ENCODE results near the gene COL5A2. TPM values are rescaled to one million over a fixed set of nuclear protein-coding genes. Genes with fewer than 3 reads are reported as not detected.

Gene COL5A2
- total and polyA plus RNA-seq, 10 of the 15 experiments (the other 5 are each of a cell fraction or from before 2014, with no cell fraction given) = 0.04 to 0.85 (median 0.39) TPM

DNA sequence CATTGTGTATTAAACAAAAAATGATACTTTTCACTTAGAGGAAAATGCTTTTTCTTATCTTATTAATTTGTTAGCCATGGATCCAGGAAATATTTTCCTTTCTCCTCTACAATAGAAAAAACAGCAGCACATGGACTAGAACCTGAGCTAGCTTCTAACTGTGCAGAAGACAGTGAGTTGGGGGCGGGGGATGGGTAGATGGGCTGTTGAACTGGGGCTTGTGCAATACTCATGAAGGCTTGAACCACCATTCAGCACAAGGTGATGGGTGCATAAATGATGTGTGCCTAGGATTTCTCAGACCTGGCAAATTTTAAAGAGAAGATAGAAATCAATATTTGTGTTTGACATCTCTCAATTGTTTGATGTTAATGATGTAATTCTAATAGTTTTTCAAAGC, 42.0 kb downstream of the COL5A2 start:
- RAD21 ChIA-PET (ENCODE audit: unreplicated experiment) = interaction anchor here (1.2 to 1.8 kb wide), 2 partner anchors 150 to 154 kb away, joined by 3 to 4 read pairs; no protein-coding TSS in a partner anchor
- FAIRE-seq = no peak

More for the DNA sequence above, 42.0 kb downstream of the COL5A2 start:
- Histone ChIP-seq H3K9me3 (replicated peaks; ENCODE audit: control insufficient read depth, insufficient read depth, low read length) (no peaks in the 10 kb centered on the region), H3K4me1 (ENCODE audit: control insufficient read depth, insufficient read depth, low read length) (no peaks in the 10 kb centered on the region), H3K4me2 (ENCODE audit: control insufficient read depth, insufficient read depth) (no peak overlapping the region), H4K20me1 (ENCODE audit: control insufficient read depth, insufficient read depth) (no peaks in the 10 kb centered on the region), H3K79me2 (ENCODE audit: control insufficient read depth, insufficient read depth, low read length) (no peaks in the 10 kb centered on the region), H2AFZ (ENCODE audit: control insufficient read depth, low read depth, low read length) (no peak overlapping the region), H3K27me3 (replicated peaks in 1 of 2; ENCODE audit: control insufficient read depth in 2 of 2, insufficient read depth in 2 of 2, low read length in 1 of 2) (no peaks in the 10 kb centered on the region), H3K9ac (ENCODE audit: control insufficient read depth, insufficient read depth, low read length) (no peak overlapping the region), H3K36me3 (ENCODE audit: control insufficient read depth in 2 of 2, insufficient read depth in 2 of 2, low read length in 1 of 2) (no peaks in the 10 kb centered on the region), H3K27ac (ENCODE audit: control insufficient read depth, insufficient read depth) (no peak overlapping the region), H3K4me3 (no peak overlapping the region)
- no peak for DNase-seq (ENCODE audit: low read depth, low spot score)
- CTCF ChIA-PET = interaction anchor here (1.5 to 1.9 kb wide), 3 partner anchors 25 to 274 kb away, joined by 3 to 5 read pairs (median 3); no protein-coding TSS in a partner anchor
- 0% methylated on average over 1 of the region's 1 CpG for WGBS (ENCODE audit: insufficient coverage, insufficient replicate concordance, low lambda C conversion rate, missing lambda C conversion rate)
- SMC1A ChIA-PET (ENCODE audit: uncharacterized antibody, unreplicated experiment) = interaction anchor here (1.6 kb wide), 1 partner anchor 21 kb away, joined by 4 read pairs; no protein-coding TSS in a partner anchor
- intact Hi-C loops (cut with micrococcal nuclease; ENCODE audit: unreplicated experiment) (no loop called here), in situ Hi-C loops (cut with MboI) (no loop called here)
- TF ChIP-seq, protein P1, sequence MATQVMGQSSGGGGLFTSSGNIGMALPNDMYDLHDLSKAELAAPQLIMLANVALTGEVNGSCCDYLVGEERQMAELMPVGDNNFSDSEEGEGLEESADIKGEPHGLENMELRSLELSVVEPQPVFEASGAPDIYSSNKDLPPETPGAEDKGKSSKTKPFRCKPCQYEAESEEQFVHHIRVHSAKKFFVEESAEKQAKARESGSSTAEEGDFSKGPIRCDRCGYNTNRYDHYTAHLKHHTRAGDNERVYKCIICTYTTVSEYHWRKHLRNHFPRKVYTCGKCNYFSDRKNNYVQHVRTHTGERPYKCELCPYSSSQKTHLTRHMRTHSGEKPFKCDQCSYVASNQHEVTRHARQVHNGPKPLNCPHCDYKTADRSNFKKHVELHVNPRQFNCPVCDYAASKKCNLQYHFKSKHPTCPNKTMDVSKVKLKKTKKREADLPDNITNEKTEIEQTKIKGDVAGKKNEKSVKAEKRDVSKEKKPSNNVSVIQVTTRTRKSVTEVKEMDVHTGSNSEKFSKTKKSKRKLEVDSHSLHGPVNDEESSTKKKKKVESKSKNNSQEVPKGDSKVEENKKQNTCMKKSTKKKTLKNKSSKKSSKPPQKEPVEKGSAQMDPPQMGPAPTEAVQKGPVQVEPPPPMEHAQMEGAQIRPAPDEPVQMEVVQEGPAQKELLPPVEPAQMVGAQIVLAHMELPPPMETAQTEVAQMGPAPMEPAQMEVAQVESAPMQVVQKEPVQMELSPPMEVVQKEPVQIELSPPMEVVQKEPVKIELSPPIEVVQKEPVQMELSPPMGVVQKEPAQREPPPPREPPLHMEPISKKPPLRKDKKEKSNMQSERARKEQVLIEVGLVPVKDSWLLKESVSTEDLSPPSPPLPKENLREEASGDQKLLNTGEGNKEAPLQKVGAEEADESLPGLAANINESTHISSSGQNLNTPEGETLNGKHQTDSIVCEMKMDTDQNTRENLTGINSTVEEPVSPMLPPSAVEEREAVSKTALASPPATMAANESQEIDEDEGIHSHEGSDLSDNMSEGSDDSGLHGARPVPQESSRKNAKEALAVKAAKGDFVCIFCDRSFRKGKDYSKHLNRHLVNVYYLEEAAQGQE (IDR thresholded peaks at IDR 0.05; ENCODE audit: low read depth, low read length) = no peak
- TF ChIP-seq STAT1 (conservative IDR thresholded peaks at IDR 0.05) = no peak
- TF ChIP-seq FOS (IDR thresholded peaks at IDR 0.05; ENCODE audit: borderline replicate concordance, extremely low read depth, insufficient read length) = no peak
- POLR2A ChIA-PET = no interaction called here
- BruUV-seq (replicated peaks) = no TSS peak
- no peak for ATAC-seq

Data from GM12878 (cell line).